Stimulated activated CD4-positive, alpha-beta T cell treated with anti-CD3 and anti-CD28 coated beads, Interleukin-15, amount 100 ng/mL, for 24 hours (primary cell): Measurements from ENCODE around the gene EIF4G1.
"Not testable (repeated sequence)": the region's sequence is repeated elsewhere in the genome, so short reads cannot be mapped to it uniquely, and the experiment has no call there.

ENCODE experiments used
- DNase-seq: peaks from one replicate; pipeline ENCODE4 v3.0.0-alpha.2; 2020

Gene EIF4G1

DNA sequence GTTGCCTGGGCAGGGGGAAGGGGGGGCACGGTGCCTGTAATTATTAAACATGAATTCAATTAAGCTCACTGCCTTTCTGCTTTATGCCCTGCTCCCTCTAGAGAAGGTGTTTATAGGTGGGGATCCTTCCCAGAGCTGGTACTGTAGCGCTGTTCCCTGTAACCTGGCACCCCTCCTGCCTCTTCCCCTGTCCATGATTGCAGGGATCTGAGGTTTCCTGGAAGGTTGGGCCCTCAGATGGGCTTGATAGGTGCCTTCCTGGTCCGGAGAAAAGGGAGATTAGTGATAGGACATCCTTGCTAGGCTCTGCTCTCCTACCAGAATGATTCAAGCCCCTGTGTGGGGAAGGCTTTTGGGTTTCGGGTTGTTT, 20.9 kb downstream of the EIF4G1 start:
- DNase-seq: no peak

GRCh38 chr3:184335661-184336546, 21.5 kb downstream of the EIF4G1 start:
- DNase-seq: peak; percentile 91

DNA sequence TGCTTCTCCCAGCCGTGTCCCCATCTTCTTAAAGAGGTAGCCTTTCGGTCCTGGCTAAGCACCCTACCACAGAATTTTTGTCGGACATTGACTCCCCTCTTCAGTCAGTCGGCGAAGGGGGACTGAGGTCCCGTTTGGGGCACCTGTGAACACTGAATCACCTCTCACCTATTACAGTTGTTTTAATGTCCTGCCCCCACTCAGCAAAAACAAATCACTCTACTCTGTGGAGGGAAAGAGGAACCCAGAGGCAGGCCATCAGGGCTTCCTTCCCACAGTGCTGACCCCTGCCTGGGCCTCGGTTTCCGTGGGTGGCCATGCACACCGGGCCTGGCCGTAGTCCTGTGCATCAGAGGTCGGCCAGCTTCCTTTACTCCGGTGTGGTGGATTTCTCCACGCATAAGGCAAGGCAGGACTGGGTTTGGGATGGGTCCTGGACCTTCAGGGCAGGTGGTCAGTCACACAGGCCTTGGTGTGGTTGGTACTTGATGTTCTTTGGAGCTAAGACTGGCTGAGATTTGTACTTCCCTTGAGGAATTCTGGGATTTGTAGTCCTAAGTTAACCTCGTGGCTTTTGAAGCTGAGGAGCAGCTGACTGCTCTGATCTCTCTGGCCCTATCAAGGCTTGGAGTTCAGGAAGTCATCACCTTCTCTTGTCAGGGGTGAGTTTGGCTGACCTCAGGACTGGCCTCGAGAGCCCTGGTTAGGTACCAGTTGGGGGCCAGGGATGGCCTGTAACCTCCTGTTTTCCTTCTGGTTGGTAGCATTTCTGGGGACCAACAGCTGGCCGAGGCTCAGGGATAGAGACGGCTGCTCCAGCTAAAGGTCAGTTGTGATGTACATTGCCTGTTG, 22.4 kb downstream of the EIF4G1 start:
- DNase-seq: no peak

DNA sequence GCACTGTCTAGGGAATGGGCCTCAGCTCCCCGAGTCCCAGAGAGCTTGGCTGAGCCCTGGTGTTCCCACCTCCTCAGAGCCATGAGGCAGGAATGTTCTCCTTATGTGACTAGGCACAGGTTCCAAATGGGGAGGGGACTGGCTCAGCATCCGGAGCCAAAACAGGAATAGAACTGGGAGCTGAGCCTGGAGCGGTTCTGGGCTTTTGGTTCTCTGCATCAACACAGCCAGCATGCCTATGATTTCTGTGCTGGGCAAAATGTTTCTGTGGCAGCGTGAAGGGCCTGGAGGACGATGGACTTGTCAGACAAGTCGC, 23.0 kb downstream of the EIF4G1 start, which contains the start of gene FAM131A:
FAM131A (plus strand) TSS at position 202 of the 316 bp plus-strand sequence; CDS start at position 233, 31 bp downstream.
- no peak for DNase-seq

- no peak for DNase-seq
Observed at GRCh38 chr3:184337981-184338380, 23.6 kb downstream of the EIF4G1 start.

- DNase-seq: no peak
Observed at GRCh38 chr3:184338511-184338945, 24.1 kb downstream of the EIF4G1 start.

DNA sequence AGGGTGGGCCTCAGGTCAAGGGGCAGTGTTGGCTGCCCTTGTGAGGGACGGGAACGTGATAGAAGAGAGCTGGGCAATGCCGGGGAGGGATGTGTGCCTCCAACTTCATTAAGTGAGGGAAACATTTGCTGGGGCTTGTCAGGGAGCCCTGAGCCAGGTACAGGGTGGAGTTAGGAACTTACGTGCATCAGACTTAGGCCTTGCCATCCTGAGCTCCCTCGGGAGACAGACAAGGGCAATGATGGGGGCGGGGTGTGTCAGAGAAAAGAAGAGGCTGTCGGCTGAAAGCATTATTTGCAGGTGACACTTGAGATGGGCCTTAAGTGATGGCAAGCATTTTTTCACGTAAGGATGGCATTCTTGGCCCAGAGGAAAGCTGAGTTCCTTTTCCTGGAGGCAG, 24.6 kb downstream of the EIF4G1 start:
- DNase-seq: no peak

DNA sequence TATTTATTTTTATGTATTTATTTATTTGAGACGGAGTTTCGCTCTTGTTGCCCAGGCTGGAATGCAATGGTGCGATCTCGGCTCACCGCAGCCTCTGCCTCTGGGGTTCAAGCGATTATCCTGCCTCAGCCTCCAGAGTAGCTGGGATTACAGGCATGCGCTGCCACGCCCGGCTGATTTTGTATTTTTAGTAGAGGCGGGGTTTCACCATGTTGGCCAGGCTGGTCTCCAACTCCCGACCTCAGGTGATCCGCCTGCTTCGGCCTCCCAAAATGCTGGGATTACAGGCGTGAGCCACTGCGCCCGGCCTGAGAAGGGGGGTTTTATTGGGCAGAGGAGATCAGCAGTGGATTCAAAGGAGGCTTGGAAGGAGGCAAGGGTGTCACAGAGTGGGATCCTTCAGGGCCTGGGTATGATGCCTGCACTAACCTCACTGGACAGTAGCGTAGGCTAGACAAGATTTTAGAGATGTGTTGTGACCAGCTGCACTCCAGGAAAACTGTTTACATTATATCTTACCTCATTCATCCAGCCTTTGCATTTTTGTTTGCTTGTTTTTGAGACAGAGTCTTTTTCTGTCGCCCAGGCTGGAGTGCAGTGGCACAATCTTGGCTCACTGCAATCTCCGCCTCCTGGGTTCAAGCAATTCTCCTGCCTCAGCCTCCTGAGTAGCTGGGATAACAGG, 25.2 kb downstream of the EIF4G1 start:
- DNase-seq: not testable (repeated sequence)

GRCh38 chr3:184341925-184342324, 27.5 kb downstream of the EIF4G1 start:
- no peak for DNase-seq

- no peak for DNase-seq
Observed at GRCh38 chr3:184343200-184343876, 28.9 kb downstream of the EIF4G1 start.

- no peak for DNase-seq
Observed at GRCh38 chr3:184344579-184345316, 30.3 kb downstream of the EIF4G1 start.

- no peak for DNase-seq
Observed at GRCh38 chr3:184345317-184346144, 31.1 kb downstream of the EIF4G1 start.

DNA sequence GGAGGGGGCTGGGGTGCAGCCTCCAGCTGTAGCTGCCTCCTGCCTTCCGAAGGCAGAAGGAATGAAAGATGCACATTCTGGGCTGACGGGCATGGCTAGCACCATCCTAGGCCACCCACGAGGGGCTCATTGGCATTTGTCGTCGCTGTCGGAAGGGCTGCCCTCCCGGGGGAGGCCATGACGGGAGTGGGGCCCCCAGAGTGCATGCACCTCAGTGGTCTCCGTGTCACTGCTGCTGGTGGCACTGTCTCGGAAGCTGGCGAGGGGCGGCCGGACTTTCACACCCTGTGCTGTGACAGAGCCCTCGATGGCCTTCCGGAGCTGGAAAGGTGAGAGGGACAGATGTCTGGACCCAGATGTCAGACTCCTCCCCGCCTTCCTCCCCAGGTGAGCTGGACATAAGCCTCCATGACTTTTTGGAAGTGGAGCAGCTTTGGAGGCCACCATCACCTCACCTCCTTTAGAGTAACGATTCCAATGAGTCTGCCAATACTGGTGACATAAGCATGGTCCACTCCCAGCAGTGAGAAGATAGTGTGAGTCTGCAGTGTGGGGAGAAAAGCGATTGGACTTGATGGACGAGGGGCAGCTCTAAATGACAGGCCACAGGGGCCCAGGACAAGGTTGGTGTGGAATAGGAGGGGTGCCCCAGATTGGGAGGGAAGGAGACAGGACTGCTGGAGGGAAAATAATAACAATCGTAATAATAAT, 32.2 kb downstream of the EIF4G1 start:
- no peak for DNase-seq

- DNase-seq: no peak
Observed at GRCh38 chr3:184347321-184348056, 33.1 kb downstream of the EIF4G1 start.

DNA sequence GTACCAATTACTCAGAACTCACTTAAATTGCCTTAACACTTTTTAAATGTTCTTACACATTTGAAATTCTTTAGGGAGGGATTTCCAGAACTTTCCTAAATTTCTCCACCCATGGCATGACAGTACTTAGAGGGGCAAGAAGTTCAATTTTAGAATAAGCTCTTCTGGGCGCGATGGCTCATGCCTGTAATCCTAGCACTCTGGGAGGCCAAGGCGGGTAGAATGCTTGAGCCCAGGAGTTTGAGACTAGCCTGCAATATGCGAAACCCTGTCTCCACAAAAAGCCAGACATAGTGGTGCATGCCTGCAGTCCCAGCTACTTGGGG, 33.6 kb downstream of the EIF4G1 start:
- no peak for DNase-seq

DNA sequence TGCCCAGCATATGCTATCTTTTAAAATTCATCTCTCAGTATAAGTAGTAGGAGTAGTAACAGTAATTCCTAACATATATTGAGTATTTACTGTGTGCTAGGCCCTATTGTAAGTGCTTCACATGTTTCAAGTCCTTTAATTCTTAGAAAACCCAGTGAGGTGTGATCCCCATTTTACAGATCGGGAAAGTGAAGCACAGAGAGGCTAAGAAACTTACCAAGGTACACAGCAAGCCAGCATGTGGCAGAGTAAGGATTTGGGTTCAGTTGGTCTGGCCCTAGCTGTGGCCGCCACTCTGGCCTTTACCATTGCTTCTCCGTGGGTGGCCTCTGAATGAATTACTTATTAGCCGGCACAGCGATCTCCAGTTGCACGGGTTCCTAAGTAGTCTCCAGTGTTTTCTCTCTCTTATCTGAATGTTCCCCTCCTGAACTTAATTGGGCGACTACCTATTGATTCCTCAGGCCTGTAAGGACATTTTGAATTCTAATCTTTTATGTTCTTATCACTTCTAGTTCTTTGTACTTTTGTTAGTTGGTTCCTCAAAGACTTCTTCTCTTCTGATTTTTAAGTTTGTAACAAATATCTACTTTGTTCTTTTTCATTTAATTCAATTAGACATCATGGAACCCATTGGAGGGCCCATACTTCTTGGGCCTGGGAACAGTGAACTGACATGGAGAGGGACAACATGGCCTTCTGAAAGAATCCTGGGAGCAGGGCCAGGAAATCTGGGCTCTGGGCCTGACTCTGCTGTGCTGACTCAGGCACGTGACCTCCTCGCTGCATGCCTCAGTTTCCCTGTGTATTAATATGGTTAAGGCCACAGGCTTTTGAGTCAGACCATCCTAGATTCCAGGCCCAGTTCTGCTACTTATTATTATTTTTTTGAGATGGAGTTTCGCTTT, 35.4 kb downstream of the EIF4G1 start:
- no peak for DNase-seq

GRCh38 chr3:184350618-184351017, 36.2 kb downstream of the EIF4G1 start:
- DNase-seq: no peak

- no peak for DNase-seq
Observed at GRCh38 chr3:184351511-184352148, 37.2 kb downstream of the EIF4G1 start.
